ENCODE results near the gene CD27. TPM values are rescaled to one million over a fixed set of nuclear protein-coding genes. Genes with fewer than 3 reads are reported as not detected.

The CD27 gene
- total and polyA plus RNA-seq, 9 of the 15 experiments (the other 6 are each of a cell fraction or from before 2014, with no cell fraction given), result 0.24 TPM; not detected in 8

DNA sequence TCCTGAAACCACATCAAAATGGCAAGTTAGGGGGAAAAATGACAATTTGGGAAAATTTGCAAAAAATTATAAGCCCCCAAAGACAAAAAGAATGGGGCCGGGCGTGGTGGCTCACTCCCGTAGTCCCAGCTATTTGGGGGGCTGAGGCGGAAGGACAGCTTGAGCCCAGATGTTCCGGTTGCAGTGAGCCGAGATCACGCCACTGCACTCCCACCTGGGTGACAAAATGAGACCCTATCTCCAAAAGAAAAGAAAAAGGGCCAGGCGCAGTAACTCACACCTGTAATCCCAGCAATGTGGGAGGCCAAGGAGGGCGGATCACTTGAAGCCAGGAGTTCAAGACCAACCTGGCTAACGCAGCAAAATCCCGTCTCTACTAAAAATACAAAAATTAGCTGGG is 27.7 kb downstream of the CD27 start:
- H4K20me1 ChIP-seq (replicated peaks; ENCODE audit: control insufficient read depth, insufficient read depth, low read length), result no peaks in the 10 kb centered on the region
- H3K4me3 ChIP-seq, result no peak overlapping the region
- H3K9me1 ChIP-seq (ENCODE audit: control insufficient read depth, insufficient read depth, low read length), result no peaks in the 10 kb centered on the region
- CTCF ChIA-PET (ENCODE audit: low intra/inter-chr PET ratio), result no interaction called here
- H3K27ac ChIP-seq (ENCODE audit: extremely low read depth, low read depth, low read length), result no peak overlapping the region
- no TSS peak for BruUV-seq (replicated peaks)
- H3K9me3 ChIP-seq (replicated peaks; ENCODE audit: control insufficient read depth, insufficient read depth, low read depth, low read length), result no peaks in the 10 kb centered on the region
- no peaks in the 10 kb centered on the region for H3K27me3 ChIP-seq (ENCODE audit: control insufficient read depth in 2 of 2, insufficient read depth in 2 of 2, low read length in 2 of 2)
- POLR2A ChIA-PET, result no interaction called here
- H3K36me3 ChIP-seq (ENCODE audit: control insufficient read depth, insufficient read depth, low read length), result no peaks in the 10 kb centered on the region
- ATAC-seq (no peak), DNase-seq (ENCODE audit: extremely low read depth in 1 of 4, low spot score in 3 of 4) (no peak), FAIRE-seq (no peak)
- 81% methylated on average over 9 of the region's 11 CpGs for WGBS (ENCODE audit: insufficient coverage, low coverage, missing lambda C conversion rate)
- in situ Hi-C loops (cut with MboI), result loop anchor here (25.0 kb wide), 1 partner anchor 410 kb away; no protein-coding TSS in a partner anchor
- no peak overlapping the region for H3K9ac ChIP-seq (ENCODE audit: insufficient read depth in 1 of 2, low read depth in 2 of 2, low read length in 2 of 2)
- intact Hi-C loops (cut with micrococcal nuclease), result loop anchor here (5.0 kb wide), 1 partner anchor 135 kb away; no protein-coding TSS in a partner anchor
- H2AFZ ChIP-seq (ENCODE audit: low read depth, low read length), result no peak overlapping the region
- H3K4me1 ChIP-seq (replicated peaks in 1 of 2; ENCODE audit: control insufficient read depth in 2 of 2, insufficient read depth in 2 of 2, low read length in 2 of 2), result peaks cover 14 to 20% of the 10 kb centered on the region in 2 experiments; a peak in 4 of 5 replicates
- no peaks in the 10 kb centered on the region; the same call in 2 of the 3 replicates for H3K79me2 ChIP-seq (ENCODE audit: control insufficient read depth, insufficient read depth, low read length)
- no peak overlapping the region for H3K4me2 ChIP-seq (ENCODE audit: insufficient read depth, low read length)
- TF ChIP-seq DPF2 (IDR thresholded peaks at IDR 0.05), result no peak
- no peak for TF ChIP-seq SRF (CRISPR knock-in tag; IDR thresholded peaks at IDR 0.05)
- no peak for TF ChIP-seq ZNF3 (CRISPR knock-in tag; IDR thresholded peaks at IDR 0.05)
- TF ChIP-seq ZNF316 (IDR thresholded peaks at IDR 0.05), result no peak
- TF ChIP-seq, protein P1, sequence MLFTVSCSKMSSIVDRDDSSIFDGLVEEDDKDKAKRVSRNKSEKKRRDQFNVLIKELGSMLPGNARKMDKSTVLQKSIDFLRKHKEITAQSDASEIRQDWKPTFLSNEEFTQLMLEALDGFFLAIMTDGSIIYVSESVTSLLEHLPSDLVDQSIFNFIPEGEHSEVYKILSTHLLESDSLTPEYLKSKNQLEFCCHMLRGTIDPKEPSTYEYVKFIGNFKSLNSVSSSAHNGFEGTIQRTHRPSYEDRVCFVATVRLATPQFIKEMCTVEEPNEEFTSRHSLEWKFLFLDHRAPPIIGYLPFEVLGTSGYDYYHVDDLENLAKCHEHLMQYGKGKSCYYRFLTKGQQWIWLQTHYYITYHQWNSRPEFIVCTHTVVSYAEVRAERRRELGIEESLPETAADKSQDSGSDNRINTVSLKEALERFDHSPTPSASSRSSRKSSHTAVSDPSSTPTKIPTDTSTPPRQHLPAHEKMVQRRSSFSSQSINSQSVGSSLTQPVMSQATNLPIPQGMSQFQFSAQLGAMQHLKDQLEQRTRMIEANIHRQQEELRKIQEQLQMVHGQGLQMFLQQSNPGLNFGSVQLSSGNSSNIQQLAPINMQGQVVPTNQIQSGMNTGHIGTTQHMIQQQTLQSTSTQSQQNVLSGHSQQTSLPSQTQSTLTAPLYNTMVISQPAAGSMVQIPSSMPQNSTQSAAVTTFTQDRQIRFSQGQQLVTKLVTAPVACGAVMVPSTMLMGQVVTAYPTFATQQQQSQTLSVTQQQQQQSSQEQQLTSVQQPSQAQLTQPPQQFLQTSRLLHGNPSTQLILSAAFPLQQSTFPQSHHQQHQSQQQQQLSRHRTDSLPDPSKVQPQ (CRISPR knock-in tag; IDR thresholded peaks at IDR 0.05; ENCODE audit: borderline replicate concordance), result no peak
- TF ChIP-seq HLTF (IDR thresholded peaks at IDR 0.05), result no peak
- no peak for TF ChIP-seq STAG1 (CRISPR knock-in tag; IDR thresholded peaks at IDR 0.05; ENCODE audit: borderline replicate concordance)
- TF ChIP-seq HMGN3 (IDR thresholded peaks at IDR 0.05; ENCODE audit: borderline replicate concordance, extremely low read depth, insufficient read length, low read depth, low read length), result no peak
- no peak for TF ChIP-seq PHF21A (IDR thresholded peaks at IDR 0.05; ENCODE audit: borderline replicate concordance, low read depth)
- no peak for TF ChIP-seq GTF2E2 (tag; IDR thresholded peaks at IDR 0.05)
- no peak for TF ChIP-seq MYC (IDR thresholded peaks at IDR 0.05; ENCODE audit: low read depth, low read length)
- no peak for TF ChIP-seq MYC (CRISPR knock-in tag; IDR thresholded peaks at IDR 0.05; ENCODE audit: borderline replicate concordance, low read depth)
- TF ChIP-seq ZNF274 (IDR thresholded peaks at IDR 0.05; ENCODE audit: borderline replicate concordance, low read depth, low read length), result no peak
- TF ChIP-seq, protein P2, sequence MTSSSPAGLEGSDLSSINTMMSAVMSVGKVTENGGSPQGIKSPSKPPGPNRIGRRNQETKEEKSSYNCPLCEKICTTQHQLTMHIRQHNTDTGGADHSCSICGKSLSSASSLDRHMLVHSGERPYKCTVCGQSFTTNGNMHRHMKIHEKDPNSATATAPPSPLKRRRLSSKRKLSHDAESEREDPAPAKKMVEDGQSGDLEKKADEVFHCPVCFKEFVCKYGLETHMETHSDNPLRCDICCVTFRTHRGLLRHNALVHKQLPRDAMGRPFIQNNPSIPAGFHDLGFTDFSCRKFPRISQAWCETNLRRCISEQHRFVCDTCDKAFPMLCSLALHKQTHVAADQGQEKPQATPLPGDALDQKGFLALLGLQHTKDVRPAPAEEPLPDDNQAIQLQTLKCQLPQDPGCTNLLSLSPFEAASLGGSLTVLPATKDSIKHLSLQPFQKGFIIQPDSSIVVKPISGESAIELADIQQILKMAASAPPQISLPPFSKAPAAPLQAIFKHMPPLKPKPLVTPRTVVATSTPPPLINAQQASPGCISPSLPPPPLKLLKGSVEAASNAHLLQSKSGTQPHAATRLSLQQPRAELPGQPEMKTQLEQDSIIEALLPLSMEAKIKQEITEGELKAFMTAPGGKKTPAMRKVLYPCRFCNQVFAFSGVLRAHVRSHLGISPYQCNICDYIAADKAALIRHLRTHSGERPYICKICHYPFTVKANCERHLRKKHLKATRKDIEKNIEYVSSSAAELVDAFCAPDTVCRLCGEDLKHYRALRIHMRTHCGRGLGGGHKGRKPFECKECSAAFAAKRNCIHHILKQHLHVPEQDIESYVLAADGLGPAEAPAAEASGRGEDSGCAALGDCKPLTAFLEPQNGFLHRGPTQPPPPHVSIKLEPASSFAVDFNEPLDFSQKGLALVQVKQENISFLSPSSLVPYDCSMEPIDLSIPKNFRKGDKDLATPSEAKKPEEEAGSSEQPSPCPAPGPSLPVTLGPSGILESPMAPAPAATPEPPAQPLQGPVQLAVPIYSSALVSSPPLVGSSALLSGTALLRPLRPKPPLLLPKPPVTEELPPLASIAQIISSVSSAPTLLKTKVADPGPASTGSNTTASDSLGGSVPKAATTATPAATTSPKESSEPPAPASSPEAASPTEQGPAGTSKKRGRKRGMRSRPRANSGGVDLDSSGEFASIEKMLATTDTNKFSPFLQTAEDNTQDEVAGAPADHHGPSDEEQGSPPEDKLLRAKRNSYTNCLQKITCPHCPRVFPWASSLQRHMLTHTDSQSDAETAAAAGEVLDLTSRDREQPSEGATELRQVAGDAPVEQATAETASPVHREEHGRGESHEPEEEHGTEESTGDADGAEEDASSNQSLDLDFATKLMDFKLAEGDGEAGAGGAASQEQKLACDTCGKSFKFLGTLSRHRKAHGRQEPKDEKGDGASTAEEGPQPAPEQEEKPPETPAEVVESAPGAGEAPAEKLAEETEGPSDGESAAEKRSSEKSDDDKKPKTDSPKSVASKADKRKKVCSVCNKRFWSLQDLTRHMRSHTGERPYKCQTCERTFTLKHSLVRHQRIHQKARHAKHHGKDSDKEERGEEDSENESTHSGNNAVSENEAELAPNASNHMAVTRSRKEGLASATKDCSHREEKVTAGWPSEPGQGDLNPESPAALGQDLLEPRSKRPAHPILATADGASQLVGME (CRISPR knock-in tag; IDR thresholded peaks at IDR 0.05), result no peak
- no peak for TF ChIP-seq ELF4 (CRISPR knock-in tag; IDR thresholded peaks at IDR 0.05)
- TF ChIP-seq PTRF (tag; IDR thresholded peaks at IDR 0.05), result no peak
- no peak for TF ChIP-seq KLF10 (CRISPR knock-in tag; IDR thresholded peaks at IDR 0.05)

Measured in K562 (cell line).